Duodenal mucosa (tissue), 2 donors: ENCODE data around the gene LRRC75B.
"Not testable (repeated sequence)": the region's sequence is repeated elsewhere in the genome, so short reads cannot be mapped to it uniquely, and the experiment has no call there.

Experiments
- H3K27ac ChIP-seq: one replicate; pipeline ENCODE4 v1.7.0; 2013; ENCODE audit warnings: low read depth, low read length
- H3K27me3 ChIP-seq, 2 donors: one replicate each; pipeline ENCODE4 v1.7.0; 2013; ENCODE audit warnings: low read length in 2 of 2, control low read depth in 1 of 2; ENCODE audit not compliant: insufficient read depth in 2 of 2, control insufficient read depth in 1 of 2
- H3K36me3 ChIP-seq, 2 donors: one replicate each; pipeline ENCODE4 v1.7.0; 2013; ENCODE audit warnings: low read length in 2 of 2, control low read depth in 1 of 2; ENCODE audit not compliant: insufficient read depth in 2 of 2, control insufficient read depth in 1 of 2
- H3K4me1 ChIP-seq, 2 donors: one replicate each; pipeline ENCODE4 v1.7.0; 2013; ENCODE audit warnings: low read length in 2 of 2, control low read depth in 1 of 2; ENCODE audit not compliant: insufficient read depth in 2 of 2, control insufficient read depth in 1 of 2
- H3K4me3 ChIP-seq, 2 donors: one replicate each; pipeline ENCODE4 v1.7.0; 2013; ENCODE audit warnings: low read length in 2 of 2, low read depth in 1 of 2
- H3K9ac ChIP-seq, 2 donors: one replicate each; pipeline ENCODE4 v1.7.0; 2013; ENCODE audit warnings: low read length in 2 of 2, low read depth in 1 of 2
- H3K9me3 ChIP-seq, 2 donors: one replicate each; pipeline ENCODE4 v1.7.0; 2013; ENCODE audit warnings: low read length in 2 of 2, control low read depth in 1 of 2; ENCODE audit not compliant: control insufficient read depth in 1 of 2

The LRRC75B gene

DNA sequence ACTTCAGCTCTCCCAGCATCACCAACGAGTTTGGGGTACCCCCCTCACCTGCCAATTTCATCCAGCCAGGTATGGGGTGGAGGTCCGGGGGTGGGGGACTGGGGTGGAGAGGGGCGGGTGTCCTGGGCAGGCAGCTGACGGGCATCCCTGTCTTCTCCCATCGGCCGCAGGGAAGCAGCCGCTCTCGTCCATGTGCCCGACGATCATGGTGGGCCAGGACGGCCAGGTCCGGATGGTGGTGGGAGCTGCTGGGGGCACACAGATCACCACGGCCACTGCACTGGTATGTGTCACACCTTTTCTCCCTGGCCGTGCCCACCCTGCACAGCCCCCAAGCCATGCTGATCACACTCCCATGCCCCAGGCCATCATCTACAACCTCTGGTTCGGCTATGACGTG, 35.0 kb upstream of the LRRC75B start:
- H3K27ac ChIP-seq, H3K9ac ChIP-seq, H3K9me3 ChIP-seq, H3K4me3 ChIP-seq, H3K36me3 ChIP-seq, H3K27me3 ChIP-seq, H3K4me1 ChIP-seq: not testable (repeated sequence)

DNA sequence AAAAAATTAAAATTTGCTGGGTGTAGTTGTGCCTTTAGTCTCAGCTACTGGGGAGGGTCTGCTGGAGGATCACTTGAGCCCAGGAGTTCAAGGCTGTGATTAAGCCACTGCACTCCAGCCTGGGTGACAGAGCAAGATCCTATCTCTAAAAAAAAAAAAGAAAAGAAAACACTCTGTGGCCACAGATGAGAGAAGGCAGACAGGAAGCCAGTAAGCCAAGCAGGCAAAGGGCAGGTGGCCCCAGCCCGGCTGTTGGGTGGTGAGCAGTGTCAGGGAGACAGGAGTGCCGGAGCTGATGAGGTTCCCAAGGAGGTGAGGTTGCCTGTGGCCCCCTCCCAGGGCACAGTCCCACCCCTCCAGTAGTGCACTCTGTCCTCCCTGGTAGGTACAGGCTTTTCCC, 29.7 kb upstream of the LRRC75B start:
- H3K27ac ChIP-seq, H3K4me3 ChIP-seq, H3K27me3 ChIP-seq, H3K9ac ChIP-seq, H3K9me3 ChIP-seq, H3K4me1 ChIP-seq, H3K36me3 ChIP-seq: not testable (repeated sequence)

GRCh38 chr22:24621244-24621643, 28.4 kb upstream of the LRRC75B start:
- not testable (repeated sequence) for H3K9ac ChIP-seq, H3K9me3 ChIP-seq, H3K4me3 ChIP-seq, H3K4me1 ChIP-seq, H3K27me3 ChIP-seq, H3K36me3 ChIP-seq, H3K27ac ChIP-seq

GRCh38 chr22:24614794-24615193, 21.9 kb upstream of the LRRC75B start:
- not testable (repeated sequence) for H3K4me1 ChIP-seq, H3K9me3 ChIP-seq, H3K36me3 ChIP-seq, H3K27me3 ChIP-seq, H3K27ac ChIP-seq, H3K4me3 ChIP-seq, H3K9ac ChIP-seq

DNA sequence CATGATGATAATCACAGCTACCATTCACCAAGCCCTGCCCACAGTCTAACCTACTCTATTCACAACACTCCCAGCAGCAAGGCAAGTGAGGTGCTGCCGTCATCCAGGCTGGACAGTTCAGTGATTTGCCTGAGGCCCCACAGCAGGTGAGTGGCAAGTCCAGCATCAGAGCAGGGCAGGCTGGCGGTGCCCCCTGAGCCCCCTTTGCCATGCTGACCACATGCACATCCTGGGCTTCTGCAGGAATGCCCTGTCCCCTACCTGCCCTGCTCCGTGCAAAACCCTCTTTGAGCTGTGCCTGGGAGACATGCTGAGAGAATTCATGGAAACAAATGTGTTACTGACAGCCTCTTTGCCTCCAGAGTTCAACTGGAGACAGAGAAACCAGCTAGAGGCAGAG, 17.0 kb upstream of the LRRC75B start:
- H3K36me3 ChIP-seq, H3K27me3 ChIP-seq, H3K9ac ChIP-seq, H3K4me3 ChIP-seq, H3K27ac ChIP-seq, H3K4me1 ChIP-seq, H3K9me3 ChIP-seq: not testable (repeated sequence)

DNA sequence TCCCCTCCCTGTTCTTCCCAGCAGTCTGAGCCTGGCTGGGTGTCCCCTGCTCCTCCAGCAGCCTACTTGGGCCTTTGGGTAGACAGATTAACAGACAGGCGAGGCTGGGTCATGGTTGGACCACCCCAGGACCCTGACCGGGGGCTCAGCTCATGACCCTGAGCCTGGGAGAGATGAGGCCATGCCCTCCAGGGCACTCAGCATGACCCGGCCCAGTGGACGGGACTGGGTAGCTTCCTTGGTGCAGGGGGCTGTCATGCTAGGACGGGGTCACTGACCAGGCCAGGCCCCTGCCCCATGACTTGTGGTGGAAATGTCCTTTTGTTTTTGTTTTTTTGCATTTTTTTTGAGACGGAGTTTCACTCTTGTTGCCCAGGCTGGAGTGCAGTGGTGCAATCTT, 15.5 kb upstream of the LRRC75B start:
- not testable (repeated sequence) for H3K4me3 ChIP-seq, H3K9ac ChIP-seq, H3K9me3 ChIP-seq, H3K4me1 ChIP-seq, H3K36me3 ChIP-seq, H3K27ac ChIP-seq, H3K27me3 ChIP-seq

GRCh38 chr22:24607429-24607983, 14.6 kb upstream of the LRRC75B start:
- H3K36me3 ChIP-seq, H3K27me3 ChIP-seq, H3K9me3 ChIP-seq, H3K4me1 ChIP-seq, H3K27ac ChIP-seq: not testable (repeated sequence)
- H3K4me3 ChIP-seq: peak overlapping the region in 1 of 2 donors; percentile 40
- H3K9ac ChIP-seq: peak overlapping the region in 1 of 2 donors; percentile 33

DNA sequence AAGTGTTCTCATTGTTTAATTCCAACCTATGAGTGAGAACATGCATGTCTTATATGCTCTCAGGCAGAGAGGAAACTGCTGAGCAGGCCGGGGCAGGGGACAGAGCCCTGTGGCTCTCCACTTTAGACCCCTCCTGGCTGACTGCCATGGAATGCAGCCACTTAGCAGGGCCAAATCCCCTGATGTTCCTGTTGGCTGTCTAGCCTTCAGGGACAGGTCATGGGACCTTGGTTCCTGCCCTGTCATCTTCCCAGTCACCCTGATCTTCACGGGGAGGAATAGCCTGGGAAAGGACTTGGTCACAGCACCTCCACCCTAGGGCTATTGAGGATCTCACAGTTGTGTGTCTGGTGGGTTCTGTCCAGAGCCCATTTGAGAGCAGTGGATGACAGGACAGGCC, 13.5 kb upstream of the LRRC75B start:
- H3K27ac ChIP-seq: not testable (repeated sequence)

DNA sequence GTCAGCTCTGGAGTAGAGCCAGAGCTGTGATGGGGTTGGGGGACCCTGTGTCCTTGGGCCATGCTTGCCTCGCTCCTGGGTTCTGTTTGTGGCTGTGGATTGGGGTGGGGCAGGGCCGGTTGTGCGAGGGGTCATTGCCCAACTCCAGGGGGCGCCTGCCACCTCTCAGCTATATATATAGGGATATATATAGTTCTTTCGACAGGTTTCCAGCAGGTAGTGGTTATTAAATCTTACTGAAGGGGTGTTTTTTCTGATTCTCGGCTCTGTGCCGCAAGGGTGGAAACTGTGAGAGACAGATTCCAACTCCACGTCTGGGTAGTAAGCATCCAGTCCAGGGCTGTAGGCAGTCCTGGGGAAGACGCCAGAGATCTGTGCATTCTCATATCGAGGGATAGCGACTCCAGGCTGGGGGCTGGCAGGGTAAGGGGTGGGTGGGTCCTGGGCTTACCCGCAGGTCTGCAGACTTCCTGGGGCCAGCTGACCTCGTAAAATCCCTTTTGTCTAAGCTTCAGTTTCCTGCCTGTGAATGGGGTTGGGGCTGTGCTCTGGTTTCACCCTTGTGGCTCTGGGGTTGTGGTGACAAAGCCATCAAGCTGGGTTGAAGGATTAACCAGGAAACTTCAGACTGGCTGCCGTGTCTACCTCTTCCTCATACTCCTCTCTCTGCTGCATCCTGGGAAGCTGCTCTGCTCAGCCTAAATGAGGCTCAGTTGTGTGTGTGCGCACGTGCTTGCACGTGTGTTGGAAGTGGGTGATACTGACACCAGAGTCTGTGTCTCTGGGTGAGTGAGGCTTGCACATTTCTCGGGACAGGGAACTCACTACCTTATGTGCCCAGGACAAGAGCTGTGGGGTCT, 11.1 kb upstream of the LRRC75B start:
- H3K27ac ChIP-seq, H3K9ac ChIP-seq: not testable (repeated sequence)

More for the DNA sequence above, 13.5 kb upstream of the LRRC75B start:
- H3K4me3 ChIP-seq, H3K9ac ChIP-seq, H3K27me3 ChIP-seq, H3K36me3 ChIP-seq, H3K9me3 ChIP-seq: not testable (repeated sequence)
- peaks cover 19% of the 10 kb centered on the region in 2 donors for H3K4me1 ChIP-seq

DNA sequence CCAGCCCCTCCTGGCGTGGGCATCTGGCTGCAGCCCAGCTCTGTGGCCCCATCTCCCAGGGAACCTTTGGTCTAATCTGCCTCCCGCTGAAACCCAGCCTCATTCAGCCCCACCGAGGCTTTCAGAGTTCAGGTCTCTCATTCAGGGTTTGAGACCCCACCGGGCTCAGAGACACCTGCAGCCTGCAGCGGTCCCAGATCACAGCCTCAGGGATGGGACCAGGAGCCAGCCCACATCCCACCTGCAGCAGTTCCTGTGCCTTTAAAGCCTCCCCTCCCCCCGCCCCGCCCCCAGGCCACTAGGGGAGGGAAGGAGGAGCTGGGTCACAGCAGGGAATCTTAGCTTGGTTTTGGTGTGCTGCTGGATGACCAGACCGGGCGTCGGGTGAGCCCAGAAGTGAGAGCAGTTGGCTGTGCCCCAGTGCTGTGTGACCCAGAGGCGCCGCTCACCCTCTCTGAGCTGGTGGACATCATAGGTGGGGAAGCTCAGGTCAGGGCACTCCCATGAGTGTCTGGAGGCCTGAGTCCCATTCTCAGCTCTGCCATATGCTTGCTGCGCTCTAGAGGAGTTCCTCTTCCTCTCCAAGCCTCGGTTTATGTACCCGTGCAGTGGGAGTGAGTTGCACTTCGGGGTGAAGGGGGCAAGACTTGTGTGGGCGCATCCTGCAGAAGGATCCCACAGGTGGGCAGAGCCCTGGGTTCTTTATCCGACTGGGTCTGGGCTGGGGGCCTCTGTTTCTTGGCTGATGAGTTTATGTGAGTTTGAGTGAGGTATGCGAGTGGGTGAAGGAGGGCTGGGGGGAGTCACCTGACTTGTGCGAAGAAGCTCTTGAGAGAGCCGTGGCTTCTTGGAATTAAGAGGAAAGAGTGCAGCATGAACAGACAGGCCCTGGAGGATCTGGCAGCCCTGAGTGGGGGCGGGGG, 10.2 kb upstream of the LRRC75B start, which contains the start of gene GGT1:
Gene GGT1, plus strand, starts transcription at position 347 of the 923 bp plus-strand sequence. CDS start 7,889 bp downstream, outside the sequence.
- H3K9me3 ChIP-seq, H3K27me3 ChIP-seq, H3K27ac ChIP-seq, H3K36me3 ChIP-seq: not testable (repeated sequence)
- peak within 1 kb of the TSS in 1 of 2 donors; percentile 6 for H3K9ac ChIP-seq
- peak within 1 kb of the TSS in 1 of 2 donors; percentile 63 for H3K4me3 ChIP-seq
- peaks cover 25 to 28% of the 10 kb centered on the region in 2 donors for H3K4me1 ChIP-seq

More for the DNA sequence above, 11.1 kb upstream of the LRRC75B start:
- Histone ChIP-seq H3K4me1 (peaks cover 25 to 28% of the 10 kb centered on the region in 2 donors), H3K4me3 (peak overlapping the region in 1 of 2 donors; percentile 48)
- H3K36me3 ChIP-seq, H3K9me3 ChIP-seq, H3K27me3 ChIP-seq: not testable (repeated sequence)
